Hepatocyte (in vitro differentiated cells): ENCODE results near the gene LYRM4. TPM values are rescaled to one million over a fixed set of nuclear protein-coding genes. Genes with fewer than 3 reads are reported as not detected.

ENCODE experiments used
- DNase-seq: peaks from one replicate; pipeline ENCODE4 v3.0.0-alpha.2; 2016; ENCODE audit warnings: low spot score
- H2AFZ ChIP-seq: fragments of 200-600 bp; sonication (generic); 2 replicates; pipeline ENCODE4 v1.6.0; 2016; ENCODE audit warnings: antibody characterized with exemption, mild to moderate bottlenecking
- H3K27ac ChIP-seq: fragments of 200-600 bp; sonication (generic); 2 replicates; pipeline ENCODE4 v1.5.1; 2016; ENCODE audit warnings: mild to moderate bottlenecking
- H3K27me3 ChIP-seq: fragments of 200-600 bp; sonication (generic); 2 replicates; pipeline ENCODE4 v1.6.1; 2016
- H3K36me3 ChIP-seq: fragments of 200-600 bp; sonication (generic); replicated peaks from 2 replicates; pipeline ENCODE4 v1.5.1; 2016; ENCODE audit warnings: low read depth; ENCODE audit not compliant: insufficient read depth
- H3K4me1 ChIP-seq: fragments of 200-600 bp; sonication (generic); 2 replicates; pipeline ENCODE4 v1.5.1; 2016; ENCODE audit warnings: mild to moderate bottlenecking, moderate library complexity; ENCODE audit not compliant: insufficient read depth
- H3K4me2 ChIP-seq: fragments of 200-600 bp; sonication (generic); 2 replicates; pipeline ENCODE4 v1.6.0; 2016
- H3K4me3 ChIP-seq: fragments of 200-600 bp; sonication (generic); 2 replicates; pipeline ENCODE4 v1.5.1; 2016; ENCODE audit warnings: mild to moderate bottlenecking
- H3K79me2 ChIP-seq: fragments of 200-600 bp; sonication (generic); 2 replicates; pipeline ENCODE4 v1.6.0; 2017; ENCODE audit warnings: mild to moderate bottlenecking
- H3K9me2 ChIP-seq: fragments of 200-600 bp; sonication (generic); replicated peaks from 2 replicates; pipeline ENCODE4 v1.6.0; 2017; ENCODE audit warnings: mild to moderate bottlenecking; ENCODE audit not compliant: insufficient read depth
- H3K9me3 ChIP-seq: fragments of 200-600 bp; sonication (generic); 2 replicates; pipeline ENCODE4 v1.5.1; 2016; ENCODE audit warnings: low read depth, mild to moderate bottlenecking
- H4K20me1 ChIP-seq: fragments of 200-600 bp; sonication (generic); 2 replicates; pipeline ENCODE4 v1.6.0; 2016; ENCODE audit warnings: mild to moderate bottlenecking; ENCODE audit not compliant: insufficient read depth, poor library complexity, severe bottlenecking
- EZH2 ChIP-seq: fragments of 200-600 bp; sonication (generic); IDR thresholded peaks from 2 replicates; pipeline ENCODE4 v1.6.1; 2016; ENCODE audit warnings: antibody characterized with exemption, mild to moderate bottlenecking, borderline replicate concordance
- EZH2phosphoT487 ChIP-seq: fragments of 200-600 bp; sonication (generic); IDR thresholded peaks from one replicate; pipeline ENCODE4 v1.6.1; 2018; ENCODE audit warnings: antibody characterized with exemption, mild to moderate bottlenecking, low read depth, moderate library complexity; ENCODE audit not compliant: unreplicated experiment, severe bottlenecking
- WGBS: methylation state at CpG from one replicate; pipeline ENCODE4 v1.1.6; 2016; ENCODE audit warnings: low lambda C conversion rate; ENCODE audit errors: missing lambda C conversion rate; 5-methylcytosine and 5-hydroxymethylcytosine counted together
- polyA plus RNA-seq: library from polyadenylated mRNA; unstranded; fragments of >200 nt; fragmentation: Nextera tagmentation; extraction: Ambion mirVana; gene quantifications from 2 replicates; pipeline ENCODE4 v1.2.1, GENCODE V29; 2016
- total RNA-seq: library from RNA; depleted of rRNA; stranded (reverse); fragments of >200 nt; gene quantifications from 2 replicates; pipeline ENCODE4 v1.2.3, GENCODE V29; 2014
- TF ChIP-seq, protein P1 (sequence below): fragments of 200-600 bp; sonication (generic); IDR thresholded peaks from 2 replicates; pipeline ENCODE4 v1.5.1; 2016; ENCODE audit warnings: antibody characterized with exemption, mild to moderate bottlenecking; ENCODE audit not compliant: poor library complexity

The LYRM4 gene
- total and polyA plus RNA-seq, 2 experiments from 2014 or later, result 20.5 to 22.9 TPM

DNA sequence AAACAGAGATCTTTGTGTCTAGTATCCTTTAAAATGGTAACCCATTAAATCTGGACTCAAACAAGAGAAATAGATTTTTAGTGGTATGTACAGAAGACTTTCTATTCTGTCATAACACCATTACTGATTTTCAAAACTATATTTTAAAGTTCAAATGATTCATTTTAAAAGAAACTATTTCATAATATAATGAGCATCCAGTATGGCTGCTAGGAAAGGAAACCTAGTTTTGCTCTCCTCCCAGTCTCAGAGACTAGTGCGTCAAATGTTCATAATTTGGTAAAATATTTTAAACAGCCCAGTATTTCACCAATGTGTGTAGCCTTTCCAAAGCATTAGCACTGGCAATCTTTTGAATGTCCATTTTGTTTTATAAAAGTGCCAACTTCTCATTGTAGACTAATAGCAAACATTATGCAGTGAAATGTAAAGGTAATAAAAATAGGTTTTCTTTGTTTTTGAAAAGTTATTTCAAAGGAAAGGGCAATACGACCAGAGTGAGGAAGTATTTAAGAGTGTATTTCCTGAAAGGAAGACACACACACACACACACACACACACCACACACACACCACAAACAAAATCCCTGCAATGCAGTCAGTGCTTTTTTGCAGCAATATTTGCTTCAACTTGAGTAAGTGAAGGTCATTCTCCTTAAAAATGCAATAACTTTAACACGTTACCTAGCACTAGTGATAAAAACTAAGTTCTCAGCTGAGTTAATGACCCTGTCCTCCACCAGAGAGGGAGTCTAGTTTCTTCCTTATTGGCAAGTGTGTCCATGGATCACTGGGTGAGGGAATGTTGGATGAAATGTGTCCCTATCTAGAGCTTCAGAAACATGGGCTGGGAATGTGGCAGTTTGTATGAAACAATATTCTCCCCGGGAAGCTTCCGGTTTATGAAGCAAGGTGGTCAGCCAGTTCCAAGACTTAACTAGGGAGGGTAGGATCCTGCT is 171.0 kb downstream of the LYRM4 start:
- no peak for TF ChIP-seq EZH2
- no peak for TF ChIP-seq EZH2phosphoT487
- TF ChIP-seq, protein P1, sequence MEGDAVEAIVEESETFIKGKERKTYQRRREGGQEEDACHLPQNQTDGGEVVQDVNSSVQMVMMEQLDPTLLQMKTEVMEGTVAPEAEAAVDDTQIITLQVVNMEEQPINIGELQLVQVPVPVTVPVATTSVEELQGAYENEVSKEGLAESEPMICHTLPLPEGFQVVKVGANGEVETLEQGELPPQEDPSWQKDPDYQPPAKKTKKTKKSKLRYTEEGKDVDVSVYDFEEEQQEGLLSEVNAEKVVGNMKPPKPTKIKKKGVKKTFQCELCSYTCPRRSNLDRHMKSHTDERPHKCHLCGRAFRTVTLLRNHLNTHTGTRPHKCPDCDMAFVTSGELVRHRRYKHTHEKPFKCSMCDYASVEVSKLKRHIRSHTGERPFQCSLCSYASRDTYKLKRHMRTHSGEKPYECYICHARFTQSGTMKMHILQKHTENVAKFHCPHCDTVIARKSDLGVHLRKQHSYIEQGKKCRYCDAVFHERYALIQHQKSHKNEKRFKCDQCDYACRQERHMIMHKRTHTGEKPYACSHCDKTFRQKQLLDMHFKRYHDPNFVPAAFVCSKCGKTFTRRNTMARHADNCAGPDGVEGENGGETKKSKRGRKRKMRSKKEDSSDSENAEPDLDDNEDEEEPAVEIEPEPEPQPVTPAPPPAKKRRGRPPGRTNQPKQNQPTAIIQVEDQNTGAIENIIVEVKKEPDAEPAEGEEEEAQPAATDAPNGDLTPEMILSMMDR, result no peak
- no peaks in the 10 kb centered on the region for H3K36me3 ChIP-seq
- no peak for DNase-seq
- no peak overlapping the region for H3K4me3 ChIP-seq
- no peaks in the 10 kb centered on the region for H3K9me3 ChIP-seq
- H4K20me1 ChIP-seq, result no peaks in the 10 kb centered on the region
- 84% methylated on average over 5 of the region's 5 CpGs for WGBS
- no peak overlapping the region for H3K27ac ChIP-seq
- H2AFZ ChIP-seq, result no peak overlapping the region
- no peaks in the 10 kb centered on the region for H3K79me2 ChIP-seq
- H3K27me3 ChIP-seq, result peaks cover 19% of the 10 kb centered on the region
- H3K4me2 ChIP-seq, result no peak overlapping the region
- peaks cover 8% of the 10 kb centered on the region for H3K4me1 ChIP-seq
- H3K9me2 ChIP-seq, result no peaks in the 10 kb centered on the region

DNA sequence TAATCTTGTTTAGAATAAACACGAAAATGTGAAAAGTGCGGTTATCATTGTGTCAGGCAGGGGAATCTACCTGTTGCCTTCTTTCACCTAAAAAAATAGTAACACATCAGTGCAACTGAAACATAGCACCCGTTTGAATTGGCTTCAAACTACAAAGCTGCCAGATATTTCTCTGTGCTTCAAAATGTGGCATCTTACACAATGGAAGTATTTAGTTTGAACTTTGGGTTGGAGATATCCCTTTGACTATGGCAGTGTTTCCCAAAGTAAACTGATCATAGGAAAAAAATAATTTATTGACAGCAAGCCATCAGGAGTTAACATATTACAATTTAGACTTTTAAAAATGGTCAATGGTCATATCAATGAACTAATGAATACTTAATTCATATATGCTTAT is 172.0 kb downstream of the LYRM4 start:
- Histone ChIP-seq H3K9me2 (no peaks in the 10 kb centered on the region), H3K4me2 (no peak overlapping the region), H3K9me3 (no peaks in the 10 kb centered on the region), H2AFZ (no peak overlapping the region), H3K4me1 (peaks cover 8% of the 10 kb centered on the region), H3K4me3 (no peak overlapping the region), H3K79me2 (no peaks in the 10 kb centered on the region), H3K27me3 (peaks cover 20% of the 10 kb centered on the region), H3K27ac (no peak overlapping the region), H3K36me3 (no peaks in the 10 kb centered on the region), H4K20me1 (no peaks in the 10 kb centered on the region)
- no peak for DNase-seq
- TF ChIP-seq EZH2phosphoT487 (no peak), EZH2 (no peak)
- TF ChIP-seq, protein P1, result no peak
- WGBS, result 65% methylated on average over 3 of the region's 3 CpGs

DNA sequence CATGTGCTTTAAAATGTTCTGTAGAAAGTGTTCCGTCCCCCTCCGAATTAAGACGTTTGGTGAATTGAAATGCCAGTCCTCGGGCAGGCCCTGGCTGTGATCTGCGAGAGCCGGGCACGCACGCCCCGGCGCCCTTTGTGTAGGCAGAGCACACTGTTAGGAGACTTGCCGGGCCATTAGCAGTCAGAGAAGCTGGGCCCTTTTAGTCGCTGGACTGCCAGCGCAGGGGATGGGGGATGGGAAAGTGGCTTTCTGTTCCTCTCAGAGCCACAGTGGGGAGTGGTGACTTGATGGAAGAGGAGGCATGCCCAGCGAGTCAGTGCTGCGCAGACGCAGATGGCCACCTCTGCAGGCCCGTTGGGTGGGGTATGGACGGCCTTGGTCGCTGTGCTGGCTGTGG is 173.4 kb downstream of the LYRM4 start:
- DNase-seq, result no peak
- no peak overlapping the region for H3K4me2 ChIP-seq
- H3K4me1 ChIP-seq, result peaks cover 8% of the 10 kb centered on the region
- peaks cover 23% of the 10 kb centered on the region for H3K27me3 ChIP-seq
- no peaks in the 10 kb centered on the region for H3K9me3 ChIP-seq
- H4K20me1 ChIP-seq, result no peaks in the 10 kb centered on the region
- WGBS, result 89% methylated on average over 19 of the region's 19 CpGs
- no peaks in the 10 kb centered on the region for H3K9me2 ChIP-seq
- H3K36me3 ChIP-seq, result no peaks in the 10 kb centered on the region
- H3K27ac ChIP-seq, result no peak overlapping the region
- no peak for TF ChIP-seq EZH2
- no peaks in the 10 kb centered on the region for H3K79me2 ChIP-seq
- H2AFZ ChIP-seq, result no peak overlapping the region
- H3K4me3 ChIP-seq, result no peak overlapping the region

DNA sequence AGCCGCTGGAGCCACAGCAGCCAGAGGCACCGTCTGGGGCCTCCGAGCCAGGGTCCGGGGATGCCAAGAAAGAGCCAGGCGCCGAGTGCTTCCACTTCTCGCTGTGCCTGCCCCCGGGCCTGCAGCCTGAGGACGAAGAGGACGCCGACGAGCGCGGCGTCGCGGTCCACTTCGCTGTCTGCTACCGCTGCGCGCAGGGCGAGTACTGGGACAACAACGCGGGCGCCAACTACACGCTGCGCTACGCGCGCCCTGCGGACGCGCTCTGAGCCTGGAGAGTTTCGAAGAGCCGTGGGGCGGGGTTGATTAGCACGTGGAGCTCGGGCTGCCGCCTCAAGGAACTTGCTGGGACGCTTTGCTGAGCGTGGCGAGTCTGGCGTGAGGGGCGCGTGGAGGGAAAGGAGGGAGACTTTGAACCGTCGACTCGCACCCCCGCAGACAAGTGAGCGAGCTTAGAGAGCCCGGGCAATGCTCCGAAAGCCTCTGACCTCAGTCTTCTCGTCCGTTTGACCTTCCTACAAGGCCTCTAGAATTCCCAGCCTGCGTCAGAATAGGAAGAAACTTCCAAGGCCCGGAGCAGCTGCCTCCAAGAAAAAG is 174.4 kb downstream of the LYRM4 start:
- Histone ChIP-seq H3K4me3 (no peak overlapping the region), H3K27ac (no peak overlapping the region), H3K4me2 (peak overlapping the region; percentile 100), H3K9me2 (no peaks in the 10 kb centered on the region), H3K9me3 (no peaks in the 10 kb centered on the region), H2AFZ (no peak overlapping the region), H3K36me3 (no peaks in the 10 kb centered on the region), H3K79me2 (no peaks in the 10 kb centered on the region), H3K27me3 (peaks cover 23% of the 10 kb centered on the region), H4K20me1 (no peaks in the 10 kb centered on the region), H3K4me1 (peaks cover 8% of the 10 kb centered on the region)
- DNase-seq, result no peak
- 27% methylated on average over 55 of the region's 56 CpGs for WGBS
- TF ChIP-seq EZH2 (no peak), EZH2phosphoT487 (no peak)
- TF ChIP-seq, protein P1, result no peak
